HEK293 (cell line): ENCODE results near the gene LYPD6B.

Experiments
- CTCF ChIA-PET: fragments of 350-600 bp; formaldehyde crosslinking; extraction: SDS; loops from one replicate; lab custom pipeline; 2021; ENCODE audit warnings: antibody characterized with exemption; lab: Yijun Ruan, JAX
- POLR2A ChIA-PET: fragments of 300-600 bp; formaldehyde crosslinking; extraction: SDS; loops from one replicate; lab custom pipeline; 2020; ENCODE audit warnings: antibody characterized with exemption, inconsistent platforms; lab: Yijun Ruan, JAX
- H3K27ac ChIP-seq: fragments of 200-500 bp; sonication (Bioruptor generic); 2 replicates; pipeline ENCODE4 v1.5.1; 2014; ENCODE audit warnings: low read depth, low read length, control low read depth, inconsistent platforms; ENCODE audit errors: extremely low read depth
- H3K36me3 ChIP-seq, 2 experiments: fragments of 200-500 bp in 1 of 2; sonication (Bioruptor generic) in 1 of 2; 1 replicate in 1 of 2; 2 replicates in 1 of 2; pipeline ENCODE4 v1.5.1; 2014 to 2017; ENCODE audit warnings: inconsistent platforms in 2 of 2, low read length in 2 of 2; ENCODE audit not compliant: control insufficient read depth in 2 of 2, insufficient read depth in 1 of 2
- H3K4me1 ChIP-seq: fragments of 200-500 bp; sonication (Bioruptor generic); 2 replicates; pipeline ENCODE4 v1.5.1; 2014; ENCODE audit warnings: mild to moderate bottlenecking, low read length, inconsistent platforms; ENCODE audit not compliant: control insufficient read depth, insufficient read depth
- H3K4me3 ChIP-seq: 2 replicates; pipeline ENCODE4 v1.5.1; 2011; ENCODE audit warnings: low read depth, mild to moderate bottlenecking, control low read depth, low read length, moderate library complexity
- H3K9me3 ChIP-seq: fragments of 200-500 bp; sonication (Bioruptor generic); 2 replicates; pipeline ENCODE4 v1.5.1; 2014; ENCODE audit warnings: low read depth, low read length, inconsistent platforms; ENCODE audit not compliant: control insufficient read depth, insufficient read depth
- ELK4 ChIP-seq: IDR thresholded peaks from 2 replicates; pipeline ENCODE4 v1.6.1; 2011; ENCODE audit warnings: mild to moderate bottlenecking, low read depth, low read length, borderline replicate concordance
- GLI2 ChIP-seq: fragments of 450-650 bp; formaldehyde crosslinking; IDR thresholded peaks from 2 replicates; pipeline ENCODE4; 2017; ENCODE audit warnings: missing biosample characterization, missing genetic modification characterization, low read depth, borderline replicate concordance
- GLI4 ChIP-seq: fragments of 450-650 bp; formaldehyde crosslinking; IDR thresholded peaks from 2 replicates; pipeline ENCODE4 v1.5.1; 2016; ENCODE audit warnings: missing biosample characterization, missing genetic modification characterization
- HOXA7 ChIP-seq: sonication (generic); formaldehyde crosslinking; IDR thresholded peaks from 2 replicates; pipeline ENCODE4 v1.8.1; 2022; ENCODE audit warnings: missing genetic modification reagents, borderline replicate concordance
- HOXC10 ChIP-seq: sonication (generic); formaldehyde crosslinking; IDR thresholded peaks from 2 replicates; pipeline ENCODE4 v1.8.1; 2023; ENCODE audit warnings: mild to moderate bottlenecking, missing genetic modification reagents
- KLF10 ChIP-seq: fragments of 450-650 bp; IDR thresholded peaks from 2 replicates; pipeline ENCODE4 v1.5.1; 2018; ENCODE audit warnings: missing biosample characterization, mild to moderate bottlenecking, missing genetic modification characterization
- KLF7 ChIP-seq: fragments of 450-650 bp; formaldehyde crosslinking; IDR thresholded peaks from 2 replicates; pipeline ENCODE4 v1.5.1; 2016; ENCODE audit warnings: missing biosample characterization, missing genetic modification characterization, borderline replicate concordance
- MEIS1 ChIP-seq: sonication (generic); formaldehyde crosslinking; IDR thresholded peaks from 2 replicates; pipeline ENCODE4 v1.8.1; 2022; ENCODE audit warnings: missing genetic modification reagents, mild to moderate bottlenecking, borderline replicate concordance
- MYNN ChIP-seq: fragments of 450-650 bp; formaldehyde crosslinking; IDR thresholded peaks from 2 replicates; pipeline ENCODE4 v1.5.1; 2016; ENCODE audit warnings: missing biosample characterization, missing genetic modification characterization, borderline replicate concordance
- OSR2 ChIP-seq: fragments of 450-650 bp; formaldehyde crosslinking; IDR thresholded peaks from 2 replicates; pipeline ENCODE4 v1.5.1; 2016; ENCODE audit warnings: missing biosample characterization, missing genetic modification characterization
- PATZ1 ChIP-seq: fragments of 450-650 bp; formaldehyde crosslinking; IDR thresholded peaks from 2 replicates; pipeline ENCODE4 v1.5.1; 2016; ENCODE audit warnings: missing biosample characterization, missing genetic modification characterization
- SCRT1 ChIP-seq: fragments of 450-650 bp; formaldehyde crosslinking; IDR thresholded peaks from 2 replicates; pipeline ENCODE4 v1.5.1; 2016; ENCODE audit warnings: missing biosample characterization, missing genetic modification characterization, borderline replicate concordance
- SP7 ChIP-seq: fragments of 450-650 bp; formaldehyde crosslinking; IDR thresholded peaks from 2 replicates; pipeline ENCODE4 v1.5.1; 2016; ENCODE audit warnings: missing biosample characterization, missing genetic modification characterization
- TRIM28 ChIP-seq: IDR thresholded peaks from 2 replicates; pipeline ENCODE4 v1.6.1; 2011; ENCODE audit warnings: low read length, control low read depth, borderline replicate concordance
- ZBTB21 ChIP-seq: fragments of 450-650 bp; formaldehyde crosslinking; IDR thresholded peaks from 2 replicates; pipeline ENCODE4 v1.5.1; 2017; ENCODE audit warnings: missing biosample characterization, missing genetic modification characterization
- ZBTB8A ChIP-seq: fragments of 450-650 bp; formaldehyde crosslinking; IDR thresholded peaks from 2 replicates; pipeline ENCODE4 v1.5.1; 2016; ENCODE audit warnings: missing biosample characterization, missing genetic modification characterization
- ZNF274 ChIP-seq, 2 experiments: fragments of 200-500 bp in 1 of 2; fragments of 450-650 bp in 1 of 2; sonication (Bioruptor generic) in 1 of 2; formaldehyde crosslinking in 1 of 2; IDR thresholded peaks; 2 replicates each; pipeline versions ENCODE4 v1.5.1 to v1.6.1; 2014 to 2016; ENCODE audit warnings: borderline replicate concordance in 1 of 2, inconsistent platforms in 1 of 2, low read length in 1 of 2, missing biosample characterization in 1 of 2, missing genetic modification characterization in 1 of 2
- ZNF398 ChIP-seq: fragments of 450-650 bp; formaldehyde crosslinking; IDR thresholded peaks from 2 replicates; pipeline ENCODE4 v1.5.1; 2017; ENCODE audit warnings: missing biosample characterization, missing genetic modification characterization
- ZNF426 ChIP-seq: fragments of 450-650 bp; formaldehyde crosslinking; IDR thresholded peaks from 2 replicates; pipeline ENCODE4 v1.5.1; 2017; ENCODE audit warnings: missing biosample characterization, missing genetic modification characterization, mild to moderate bottlenecking, inconsistent platforms, moderate library complexity
- ZNF558 ChIP-seq: fragments of 450-650 bp; formaldehyde crosslinking; IDR thresholded peaks from 2 replicates; pipeline ENCODE4 v1.5.1; 2016; ENCODE audit warnings: missing biosample characterization, missing genetic modification characterization
- ZNF561 ChIP-seq: fragments of 450-650 bp; IDR thresholded peaks from 2 replicates; pipeline ENCODE4 v1.5.1; 2018; ENCODE audit warnings: missing biosample characterization, missing genetic modification characterization, borderline replicate concordance
- ZNF596 ChIP-seq: fragments of 450-650 bp; IDR thresholded peaks from 2 replicates; pipeline ENCODE4 v1.5.0; 2018; ENCODE audit warnings: missing biosample characterization, mild to moderate bottlenecking, missing genetic modification characterization, moderate library complexity
- ZNF629 ChIP-seq: fragments of 450-650 bp; formaldehyde crosslinking; IDR thresholded peaks from 2 replicates; pipeline ENCODE4 v1.5.1; 2017; ENCODE audit warnings: missing biosample characterization, missing genetic modification characterization
- ZNF707 ChIP-seq: fragments of 450-650 bp; formaldehyde crosslinking; IDR thresholded peaks from 2 replicates; pipeline ENCODE4 v1.5.1; 2016; ENCODE audit warnings: missing biosample characterization, missing genetic modification characterization
- ZNF747 ChIP-seq: fragments of 450-650 bp; formaldehyde crosslinking; IDR thresholded peaks from 2 replicates; pipeline ENCODE4 v1.5.1; 2016; ENCODE audit warnings: missing biosample characterization, missing genetic modification characterization
- ZNF777 ChIP-seq: fragments of 450-650 bp; formaldehyde crosslinking; IDR thresholded peaks from 2 replicates; pipeline ENCODE4 v1.5.1; 2017; ENCODE audit warnings: missing biosample characterization, missing genetic modification characterization, borderline replicate concordance
- ZSCAN18 ChIP-seq: fragments of 450-650 bp; formaldehyde crosslinking; IDR thresholded peaks from 2 replicates; pipeline ENCODE4 v1.5.1; 2016; ENCODE audit warnings: missing biosample characterization, missing genetic modification characterization
- ZSCAN4 ChIP-seq: fragments of 450-650 bp; formaldehyde crosslinking; IDR thresholded peaks from 2 replicates; pipeline ENCODE4 v1.5.1; 2017; ENCODE audit warnings: missing biosample characterization, missing genetic modification characterization

The LYPD6B gene

GRCh38 chr2:149191915-149192314, 153.4 kb downstream of the LYPD6B start (continued):
- no peak for TF ChIP-seq HOXA7 (CRISPR knock-in tag)
- TF ChIP-seq ZNF274 (IDR thresholded peaks at IDR 0.05; ENCODE audit: low read length): no peak
- no peak for TF ChIP-seq ZNF274 (tag by site-specific recombination; IDR thresholded peaks at IDR 0.05; ENCODE audit: borderline replicate concordance)
- TF ChIP-seq ZNF777 (tag by site-specific recombination): no peak
- no peak for TF ChIP-seq KLF10 (tag by site-specific recombination)
- no peak for TF ChIP-seq ZBTB8A (tag by site-specific recombination)

GRCh38 chr2:149192427-149192826, 153.9 kb downstream of the LYPD6B start:
- Histone ChIP-seq H3K4me1 (no peaks in the 10 kb centered on the region), H3K9me3 (no peaks in the 10 kb centered on the region), H3K4me3 (no peak overlapping the region), H3K27ac (no peak overlapping the region), H3K36me3 (no peaks in the 10 kb centered on the region)
- TF ChIP-seq ELK4: no peak
- no peak for TF ChIP-seq MYNN (tag by site-specific recombination)
- no peak for TF ChIP-seq ZSCAN4 (tag by site-specific recombination)
- TF ChIP-seq OSR2 (tag by site-specific recombination): no peak
- TF ChIP-seq ZNF558 (tag by site-specific recombination): no peak
- no peak for TF ChIP-seq ZNF707 (tag by site-specific recombination)
- no peak for TF ChIP-seq HOXC10 (CRISPR knock-in tag)
- no peak for TF ChIP-seq PATZ1 (tag by site-specific recombination)
- TF ChIP-seq TRIM28: no peak
- no peak for TF ChIP-seq ZSCAN18 (tag by site-specific recombination)
- TF ChIP-seq SP7 (tag by site-specific recombination): peak; percentile 78
- no peak for TF ChIP-seq KLF7
- TF ChIP-seq ZBTB21 (tag by site-specific recombination): peak; percentile 38; the same call in 1 of the 2 replicates
- TF ChIP-seq ZNF596 (tag by site-specific recombination): no peak
- no peak for TF ChIP-seq ZNF561 (tag by site-specific recombination)
- TF ChIP-seq ZNF426: no peak
- TF ChIP-seq ZNF747 (tag by site-specific recombination): no peak
- no peak for TF ChIP-seq SCRT1 (tag by site-specific recombination)
- peak; percentile 53; the same call in 1 of the 2 replicates for TF ChIP-seq ZNF629
- no peak for TF ChIP-seq GLI4 (tag by site-specific recombination)
- TF ChIP-seq MEIS1: no peak
- TF ChIP-seq GLI2: no peak
- 0 out of 2 replicates have a peak, but pooled peaks have one; percentile 21 for TF ChIP-seq ZNF398
- CTCF ChIA-PET: no interaction called here
- POLR2A ChIA-PET: no interaction called here
